ENCODE results near the gene ENC1.

The ENC1 gene

DNA sequence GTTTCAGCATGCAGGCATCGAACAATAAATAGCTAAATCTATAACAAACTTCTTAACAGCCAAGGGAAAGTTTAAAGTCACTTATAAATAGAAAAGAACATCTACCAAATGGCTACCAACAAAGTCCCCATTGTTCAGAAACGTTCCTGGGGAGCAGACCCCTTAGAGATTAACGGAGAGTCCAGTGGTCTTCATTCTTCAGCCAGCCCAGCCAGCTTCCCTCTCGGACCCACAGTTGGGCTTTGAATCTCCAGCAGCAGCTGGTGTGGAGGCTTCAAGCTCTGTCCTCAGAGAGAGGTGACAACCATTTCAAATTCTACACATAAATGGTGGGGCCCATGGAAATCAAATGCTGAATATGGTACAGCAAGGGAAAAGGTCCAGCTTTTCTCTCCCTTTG, 11.2 kb downstream of the ENC1 start:
- Histone ChIP-seq H3K27me3 (ENCODE audit: insufficient read depth, low read length, poor library complexity) (peaks cover 5% of the 10 kb centered on the region), H3K79me2 (ENCODE audit: insufficient read depth, low read length) (no peaks in the 10 kb centered on the region), H2AFZ (ENCODE audit: low read depth, low read length) (no peak overlapping the region), H4K20me1 (ENCODE audit: insufficient read depth, low read length) (no peaks in the 10 kb centered on the region), H3K4me1 (ENCODE audit: insufficient read depth, low read length) (no peaks in the 10 kb centered on the region), H3K36me3 (ENCODE audit: insufficient read depth, low read length) (no peaks in the 10 kb centered on the region), H3K27ac (ENCODE audit: low read length) (no peak overlapping the region), H3K9me3 (ENCODE audit: insufficient read depth, low read length, severe bottlenecking) (no peaks in the 10 kb centered on the region), H3K9ac (ENCODE audit: low read depth, low read length) (no peak overlapping the region), H3K4me2 (ENCODE audit: insufficient read depth, low read length) (no peak overlapping the region), H3K4me3 (ENCODE audit: low read depth in 1 of 2, low read length in 2 of 2) (no peak overlapping the region)
- DNase-seq: no peak
- ATAC-seq (ENCODE audit: insufficient read depth, low read depth): no peak
- TF ChIP-seq, protein P1, sequence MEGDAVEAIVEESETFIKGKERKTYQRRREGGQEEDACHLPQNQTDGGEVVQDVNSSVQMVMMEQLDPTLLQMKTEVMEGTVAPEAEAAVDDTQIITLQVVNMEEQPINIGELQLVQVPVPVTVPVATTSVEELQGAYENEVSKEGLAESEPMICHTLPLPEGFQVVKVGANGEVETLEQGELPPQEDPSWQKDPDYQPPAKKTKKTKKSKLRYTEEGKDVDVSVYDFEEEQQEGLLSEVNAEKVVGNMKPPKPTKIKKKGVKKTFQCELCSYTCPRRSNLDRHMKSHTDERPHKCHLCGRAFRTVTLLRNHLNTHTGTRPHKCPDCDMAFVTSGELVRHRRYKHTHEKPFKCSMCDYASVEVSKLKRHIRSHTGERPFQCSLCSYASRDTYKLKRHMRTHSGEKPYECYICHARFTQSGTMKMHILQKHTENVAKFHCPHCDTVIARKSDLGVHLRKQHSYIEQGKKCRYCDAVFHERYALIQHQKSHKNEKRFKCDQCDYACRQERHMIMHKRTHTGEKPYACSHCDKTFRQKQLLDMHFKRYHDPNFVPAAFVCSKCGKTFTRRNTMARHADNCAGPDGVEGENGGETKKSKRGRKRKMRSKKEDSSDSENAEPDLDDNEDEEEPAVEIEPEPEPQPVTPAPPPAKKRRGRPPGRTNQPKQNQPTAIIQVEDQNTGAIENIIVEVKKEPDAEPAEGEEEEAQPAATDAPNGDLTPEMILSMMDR (IDR thresholded peaks at IDR 0.05; ENCODE audit: borderline replicate concordance, extremely low read depth, low read length, poor library complexity, severe bottlenecking): no peak
- no peak for TF ChIP-seq EZH2 (IDR thresholded peaks at IDR 0.05; ENCODE audit: borderline replicate concordance, low read depth, low read length, severe bottlenecking)

DNA sequence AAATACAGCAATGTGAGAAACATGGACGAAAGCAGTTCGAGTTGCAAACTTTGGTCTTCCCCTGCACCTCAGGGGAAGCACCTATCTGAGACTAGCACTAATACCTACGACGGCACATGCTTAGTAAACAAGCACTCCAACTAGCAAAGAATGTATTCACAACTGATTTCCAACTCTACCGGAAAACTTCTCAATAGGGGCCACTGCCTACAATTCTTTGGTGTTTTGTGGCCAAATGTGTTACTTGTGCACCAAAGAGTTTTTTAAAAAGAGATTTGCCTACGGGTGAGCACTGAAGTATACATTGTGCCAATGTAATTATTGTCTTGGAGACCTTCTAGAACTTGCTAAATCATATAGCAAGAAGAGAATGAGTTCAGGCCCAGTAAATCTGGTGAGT, 12.2 kb downstream of the ENC1 start:
- TF ChIP-seq EZH2 (IDR thresholded peaks at IDR 0.05; ENCODE audit: borderline replicate concordance, low read depth, low read length, severe bottlenecking): no peak
- TF ChIP-seq, protein P1 (IDR thresholded peaks at IDR 0.05; ENCODE audit: borderline replicate concordance, extremely low read depth, low read length, poor library complexity, severe bottlenecking): no peak
- no peaks in the 10 kb centered on the region for H3K36me3 ChIP-seq (ENCODE audit: insufficient read depth, low read length)
- DNase-seq: no peak
- H3K4me2 ChIP-seq (ENCODE audit: insufficient read depth, low read length): no peak overlapping the region
- no peak overlapping the region for H3K9ac ChIP-seq (ENCODE audit: low read depth, low read length)
- H3K27me3 ChIP-seq (ENCODE audit: insufficient read depth, low read length, poor library complexity): peaks cover 8% of the 10 kb centered on the region
- no peak overlapping the region for H3K27ac ChIP-seq (ENCODE audit: low read length)
- H3K4me1 ChIP-seq (ENCODE audit: insufficient read depth, low read length): no peaks in the 10 kb centered on the region
- no peak for ATAC-seq (ENCODE audit: insufficient read depth, low read depth)
- H3K4me3 ChIP-seq (ENCODE audit: low read depth in 1 of 2, low read length in 2 of 2): no peak overlapping the region
- H3K79me2 ChIP-seq (ENCODE audit: insufficient read depth, low read length): no peaks in the 10 kb centered on the region
- no peaks in the 10 kb centered on the region for H4K20me1 ChIP-seq (ENCODE audit: insufficient read depth, low read length)
- H3K9me3 ChIP-seq (ENCODE audit: insufficient read depth, low read length, severe bottlenecking): no peaks in the 10 kb centered on the region
- H2AFZ ChIP-seq (ENCODE audit: low read depth, low read length): no peak overlapping the region

- peaks cover 8% of the 10 kb centered on the region for H3K27me3 ChIP-seq (ENCODE audit: insufficient read depth, low read length, poor library complexity)
- no peak for TF ChIP-seq EZH2 (IDR thresholded peaks at IDR 0.05; ENCODE audit: borderline replicate concordance, low read depth, low read length, severe bottlenecking)
- TF ChIP-seq, protein P1 (IDR thresholded peaks at IDR 0.05; ENCODE audit: borderline replicate concordance, extremely low read depth, low read length, poor library complexity, severe bottlenecking): no peak
- no peak overlapping the region for H2AFZ ChIP-seq (ENCODE audit: low read depth, low read length)
- no peaks in the 10 kb centered on the region for H3K9me3 ChIP-seq (ENCODE audit: insufficient read depth, low read length, severe bottlenecking)
- no peak overlapping the region for H3K4me3 ChIP-seq (ENCODE audit: low read depth in 1 of 2, low read length in 2 of 2)
- no peaks in the 10 kb centered on the region for H3K36me3 ChIP-seq (ENCODE audit: insufficient read depth, low read length)
- H4K20me1 ChIP-seq (ENCODE audit: insufficient read depth, low read length): no peaks in the 10 kb centered on the region
- H3K9ac ChIP-seq (ENCODE audit: low read depth, low read length): no peak overlapping the region
- no peak for ATAC-seq (ENCODE audit: insufficient read depth, low read depth)
- no peaks in the 10 kb centered on the region for H3K79me2 ChIP-seq (ENCODE audit: insufficient read depth, low read length)
- H3K27ac ChIP-seq (ENCODE audit: low read length): no peak overlapping the region
- no peak overlapping the region for H3K4me2 ChIP-seq (ENCODE audit: insufficient read depth, low read length)
- no peaks in the 10 kb centered on the region for H3K4me1 ChIP-seq (ENCODE audit: insufficient read depth, low read length)
- no peak for DNase-seq
Observed at GRCh38 chr5:74627646-74628279, 12.8 kb downstream of the ENC1 start.

All from DND-41 (cell line).